ENCODE data around the gene MGA. TPM values are rescaled to one million over a fixed set of nuclear protein-coding genes. Genes with fewer than 3 reads are reported as not detected.

MGA gene
- total and polyA plus RNA-seq, 2 experiments from 2014 or later: 42.6 to 58.9 TPM

DNA sequence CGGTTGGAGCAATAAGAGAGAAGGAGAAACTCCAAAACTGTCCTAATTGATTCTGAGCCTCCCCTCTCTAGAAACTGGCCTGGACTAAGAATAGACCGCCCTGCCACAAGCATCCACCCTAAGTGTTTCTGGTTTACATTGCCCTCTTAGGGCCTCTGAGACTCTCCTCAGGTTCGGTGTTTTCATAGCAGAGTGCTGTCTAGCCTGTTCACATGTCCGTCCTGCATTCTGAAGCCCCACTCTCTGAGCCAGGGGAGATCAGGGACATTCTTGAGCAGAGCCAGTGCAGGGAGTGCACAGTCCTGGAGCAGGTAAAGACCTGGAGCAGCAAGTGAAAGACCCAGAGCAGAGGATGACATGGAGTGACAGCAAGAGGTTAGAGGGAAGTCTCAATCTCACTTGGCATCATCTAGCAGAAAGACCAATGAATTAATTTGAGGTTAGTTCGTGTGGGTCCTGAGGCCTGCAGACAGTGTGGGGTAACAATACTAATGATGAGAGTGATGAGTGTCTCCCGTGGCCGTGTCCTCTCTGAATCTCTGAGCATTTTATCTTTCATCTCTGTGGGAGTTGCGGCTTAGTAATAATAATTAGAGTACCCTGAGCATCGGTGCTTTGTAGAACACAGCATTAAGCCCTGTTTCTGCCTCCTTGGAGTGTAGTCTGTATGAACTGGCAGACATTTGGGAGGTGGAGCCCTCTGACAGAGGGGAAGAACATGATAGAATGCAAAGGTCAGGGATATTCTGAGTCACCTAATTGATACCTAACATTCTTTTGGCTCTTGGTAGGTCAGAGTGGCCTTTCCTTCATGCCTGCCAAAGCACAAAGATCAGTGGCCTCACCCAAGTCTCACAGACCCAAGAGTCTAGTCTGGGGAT, 138.6 kb downstream of the MGA start:
- no peaks in the 10 kb centered on the region; the same call in 2 of the 3 replicates for H3K36me3 Mint-ChIP-seq (ENCODE audit: low read depth)
- no peaks in the 10 kb centered on the region; the same call in 1 of the 2 replicates for H4K20me1 ChIP-seq (replicated peaks; ENCODE audit: insufficient read depth)
- no peaks in the 10 kb centered on the region; the same call in 1 of the 2 replicates for H3K79me2 ChIP-seq (replicated peaks; ENCODE audit: insufficient read depth)

DNA sequence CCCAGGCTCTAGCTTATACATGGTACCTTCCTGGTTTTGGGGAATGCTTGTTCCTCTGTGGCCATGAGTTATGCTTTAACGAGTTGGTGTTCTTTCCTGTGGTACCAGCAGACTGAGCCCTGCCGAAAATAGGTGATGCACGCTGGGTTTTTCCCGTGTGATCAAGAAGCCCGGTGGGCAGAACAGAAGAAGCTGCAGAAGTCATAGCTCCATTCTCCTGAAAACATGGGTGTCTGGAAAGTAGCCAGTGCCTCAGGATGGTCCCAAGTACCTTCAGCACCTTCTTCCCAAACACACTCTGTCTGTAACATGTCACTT, 139.2 kb downstream of the MGA start:
- Mint-ChIP-seq H3K4me1 (no peaks in the 10 kb centered on the region), H3K27ac (no peak overlapping the region), H3K36me3 (ENCODE audit: low read depth) (no peaks in the 10 kb centered on the region; the same call in 2 of the 3 replicates), H3K9me3 (no peaks in the 10 kb centered on the region), H3K27me3 (ENCODE audit: insufficient read depth, low read depth, poor library complexity) (no peaks in the 10 kb centered on the region), H3K4me3 (no peak overlapping the region)
- DNase-seq (ENCODE audit: low spot score) (no peak), ATAC-seq (no peak)
- Histone ChIP-seq H3K4me3 (no peak overlapping the region), H2AFZ (no peak overlapping the region), H3K4me2 (no peak overlapping the region), H3K79me2 (replicated peaks; ENCODE audit: insufficient read depth) (no peaks in the 10 kb centered on the region), H3K27me3 (ENCODE audit: insufficient read depth) (no peaks in the 10 kb centered on the region), H3K4me1 (ENCODE audit: insufficient read depth) (no peaks in the 10 kb centered on the region), H3K27ac (ENCODE audit: low read depth) (no peak overlapping the region), H3K9me2 (ENCODE audit: insufficient read depth) (no peaks in the 10 kb centered on the region), H4K20me1 (replicated peaks; ENCODE audit: insufficient read depth) (no peaks in the 10 kb centered on the region; the same call in 1 of the 2 replicates), H3F3A (replicated peaks; ENCODE audit: low read depth) (no peaks in the 10 kb centered on the region), H3K36me3 (ENCODE audit: insufficient read depth) (no peaks in the 10 kb centered on the region)
- TF ChIP-seq EZH2phosphoT487 (IDR thresholded peaks at IDR 0.05; ENCODE audit: unreplicated experiment): no peak

More for the DNA sequence above, 138.6 kb downstream of the MGA start:
- no peaks in the 10 kb centered on the region for H3K9me2 ChIP-seq (ENCODE audit: insufficient read depth)
- ATAC-seq: no peak
- no peak for TF ChIP-seq EZH2phosphoT487 (IDR thresholded peaks at IDR 0.05; ENCODE audit: unreplicated experiment)
- Mint-ChIP-seq H3K27ac (no peak overlapping the region; the same call in 1 of the 2 replicates), H3K4me1 (no peaks in the 10 kb centered on the region), H3K4me3 (no peak overlapping the region), H3K9me3 (no peaks in the 10 kb centered on the region), H3K27me3 (ENCODE audit: insufficient read depth, low read depth, poor library complexity) (no peaks in the 10 kb centered on the region)
- no peaks in the 10 kb centered on the region for H3K36me3 ChIP-seq (ENCODE audit: insufficient read depth)
- no peaks in the 10 kb centered on the region for H3K4me1 ChIP-seq (ENCODE audit: insufficient read depth)
- no peak overlapping the region for H3K4me3 ChIP-seq
- no peaks in the 10 kb centered on the region for H3K27me3 ChIP-seq (ENCODE audit: insufficient read depth)
- H3K4me2 ChIP-seq: no peak overlapping the region
- DNase-seq (ENCODE audit: low spot score): no peak
- H3F3A ChIP-seq (replicated peaks; ENCODE audit: low read depth): no peaks in the 10 kb centered on the region
- no peak overlapping the region for H3K27ac ChIP-seq (ENCODE audit: low read depth)
- no peak overlapping the region for H2AFZ ChIP-seq

DNA sequence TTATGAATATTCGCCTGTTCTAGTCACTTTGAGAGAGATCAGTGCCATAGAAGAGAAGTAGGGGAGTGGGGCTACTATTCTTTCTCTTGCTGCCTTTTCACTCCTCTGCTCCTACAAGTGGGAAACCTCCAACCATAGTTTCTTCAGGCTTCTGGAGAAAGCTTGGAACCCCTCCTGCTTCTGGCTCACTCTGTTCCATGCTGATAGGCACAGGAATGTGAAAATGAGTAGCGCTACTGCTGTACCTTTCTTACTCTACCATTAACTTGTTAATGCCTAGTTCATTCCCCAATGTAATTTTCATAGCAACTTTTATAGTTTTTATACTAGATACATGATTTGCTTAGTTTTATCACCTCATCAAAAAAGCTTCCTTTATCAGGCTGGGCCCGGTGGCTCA, 141.0 kb downstream of the MGA start:
- DNase-seq (ENCODE audit: low spot score): no peak
- no peaks in the 10 kb centered on the region for H3K36me3 ChIP-seq (ENCODE audit: insufficient read depth)
- no peaks in the 10 kb centered on the region for H3K9me2 ChIP-seq (ENCODE audit: insufficient read depth)
- H3K4me1 ChIP-seq (ENCODE audit: insufficient read depth): no peaks in the 10 kb centered on the region
- no peak overlapping the region for H2AFZ ChIP-seq
- H3K79me2 ChIP-seq (replicated peaks; ENCODE audit: insufficient read depth): no peaks in the 10 kb centered on the region
- no peaks in the 10 kb centered on the region; the same call in none of the 2 replicates for H4K20me1 ChIP-seq (replicated peaks; ENCODE audit: insufficient read depth)
- Mint-ChIP-seq H3K27ac (no peak overlapping the region), H3K4me3 (no peak overlapping the region), H3K27me3 (ENCODE audit: insufficient read depth, low read depth, poor library complexity) (no peaks in the 10 kb centered on the region), H3K4me1 (peaks cover 2% of the 10 kb centered on the region; the same call in 1 of the 3 replicates), H3K9me3 (no peaks in the 10 kb centered on the region), H3K36me3 (ENCODE audit: low read depth) (no peaks in the 10 kb centered on the region)
- H3K4me3 ChIP-seq: no peak overlapping the region
- ATAC-seq: no peak
- no peak overlapping the region for H3K4me2 ChIP-seq
- no peak overlapping the region for H3K27ac ChIP-seq (ENCODE audit: low read depth)
- H3K27me3 ChIP-seq (ENCODE audit: insufficient read depth): no peaks in the 10 kb centered on the region
- no peaks in the 10 kb centered on the region for H3F3A ChIP-seq (replicated peaks; ENCODE audit: low read depth)
- no peak for TF ChIP-seq ZNF114 (CRISPR knock-in tag; IDR thresholded peaks at IDR 0.05)
- TF ChIP-seq EZH2 (IDR thresholded peaks at IDR 0.05; ENCODE audit: low read depth, unreplicated experiment): no peak
- no peak for TF ChIP-seq STAT1 (IDR thresholded peaks at IDR 0.05; ENCODE audit: unreplicated experiment)
- TF ChIP-seq, protein P1, sequence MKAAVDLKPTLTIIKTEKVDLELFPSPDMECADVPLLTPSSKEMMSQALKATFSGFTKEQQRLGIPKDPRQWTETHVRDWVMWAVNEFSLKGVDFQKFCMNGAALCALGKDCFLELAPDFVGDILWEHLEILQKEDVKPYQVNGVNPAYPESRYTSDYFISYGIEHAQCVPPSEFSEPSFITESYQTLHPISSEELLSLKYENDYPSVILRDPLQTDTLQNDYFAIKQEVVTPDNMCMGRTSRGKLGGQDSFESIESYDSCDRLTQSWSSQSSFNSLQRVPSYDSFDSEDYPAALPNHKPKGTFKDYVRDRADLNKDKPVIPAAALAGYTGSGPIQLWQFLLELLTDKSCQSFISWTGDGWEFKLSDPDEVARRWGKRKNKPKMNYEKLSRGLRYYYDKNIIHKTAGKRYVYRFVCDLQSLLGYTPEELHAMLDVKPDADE (IDR thresholded peaks at IDR 0.05): no peak
- TF ChIP-seq EZH2phosphoT487 (IDR thresholded peaks at IDR 0.05; ENCODE audit: unreplicated experiment): no peak
- no peak for TF ChIP-seq ZNF331 (CRISPR knock-in tag; IDR thresholded peaks at IDR 0.05; ENCODE audit: low read depth)
- TF ChIP-seq, protein P2, sequence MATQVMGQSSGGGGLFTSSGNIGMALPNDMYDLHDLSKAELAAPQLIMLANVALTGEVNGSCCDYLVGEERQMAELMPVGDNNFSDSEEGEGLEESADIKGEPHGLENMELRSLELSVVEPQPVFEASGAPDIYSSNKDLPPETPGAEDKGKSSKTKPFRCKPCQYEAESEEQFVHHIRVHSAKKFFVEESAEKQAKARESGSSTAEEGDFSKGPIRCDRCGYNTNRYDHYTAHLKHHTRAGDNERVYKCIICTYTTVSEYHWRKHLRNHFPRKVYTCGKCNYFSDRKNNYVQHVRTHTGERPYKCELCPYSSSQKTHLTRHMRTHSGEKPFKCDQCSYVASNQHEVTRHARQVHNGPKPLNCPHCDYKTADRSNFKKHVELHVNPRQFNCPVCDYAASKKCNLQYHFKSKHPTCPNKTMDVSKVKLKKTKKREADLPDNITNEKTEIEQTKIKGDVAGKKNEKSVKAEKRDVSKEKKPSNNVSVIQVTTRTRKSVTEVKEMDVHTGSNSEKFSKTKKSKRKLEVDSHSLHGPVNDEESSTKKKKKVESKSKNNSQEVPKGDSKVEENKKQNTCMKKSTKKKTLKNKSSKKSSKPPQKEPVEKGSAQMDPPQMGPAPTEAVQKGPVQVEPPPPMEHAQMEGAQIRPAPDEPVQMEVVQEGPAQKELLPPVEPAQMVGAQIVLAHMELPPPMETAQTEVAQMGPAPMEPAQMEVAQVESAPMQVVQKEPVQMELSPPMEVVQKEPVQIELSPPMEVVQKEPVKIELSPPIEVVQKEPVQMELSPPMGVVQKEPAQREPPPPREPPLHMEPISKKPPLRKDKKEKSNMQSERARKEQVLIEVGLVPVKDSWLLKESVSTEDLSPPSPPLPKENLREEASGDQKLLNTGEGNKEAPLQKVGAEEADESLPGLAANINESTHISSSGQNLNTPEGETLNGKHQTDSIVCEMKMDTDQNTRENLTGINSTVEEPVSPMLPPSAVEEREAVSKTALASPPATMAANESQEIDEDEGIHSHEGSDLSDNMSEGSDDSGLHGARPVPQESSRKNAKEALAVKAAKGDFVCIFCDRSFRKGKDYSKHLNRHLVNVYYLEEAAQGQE (IDR thresholded peaks at IDR 0.05; ENCODE audit: unreplicated experiment): no peak
